Fibroblast of skin of back (primary cell): ENCODE results near the gene FGF2.
A peak's percentile ranks its signal among the peaks of the same experiment; 100 is the strongest.

Source experiments
- DNase-seq: peaks from one replicate; pipeline ENCODE4 v3.0.0-alpha.2; 2013

FGF2 gene

GRCh38 chr4:122895336-122895995, 68.8 kb downstream of the FGF2 start:
- DNase-seq = peak; percentile 44

GRCh38 chr4:122896270-122896669, 69.6 kb downstream of the FGF2 start:
- DNase-seq = no peak

- peak; percentile 98 for DNase-seq
Measured at GRCh38 chr4:122898370-122899150, 71.9 kb downstream of the FGF2 start.

GRCh38 chr4:122899682-122900081, 73.1 kb downstream of the FGF2 start:
- no peak for DNase-seq

GRCh38 chr4:122900314-122900713, 73.7 kb downstream of the FGF2 start:
- DNase-seq = peak; percentile 63

- no peak for DNase-seq
Measured at GRCh38 chr4:122901247-122902010, 74.8 kb downstream of the FGF2 start.

GRCh38 chr4:122903766-122904288, 77.2 kb downstream of the FGF2 start:
- no peak for DNase-seq

- DNase-seq = no peak
Measured at GRCh38 chr4:122906859-122907305, 80.3 kb downstream of the FGF2 start.

GRCh38 chr4:122908223-122908622, 81.6 kb downstream of the FGF2 start:
- no peak for DNase-seq

- DNase-seq = no peak
Measured at GRCh38 chr4:122909683-122910082, 83.1 kb downstream of the FGF2 start.

- no peak for DNase-seq
Measured at GRCh38 chr4:122911588-122911987, 85.0 kb downstream of the FGF2 start.

GRCh38 chr4:122912810-122913575, 86.4 kb downstream of the FGF2 start:
- DNase-seq = no peak

GRCh38 chr4:122914292-122914904, 87.8 kb downstream of the FGF2 start:
- peak; percentile 54 for DNase-seq

GRCh38 chr4:122914938-122915337, 88.3 kb downstream of the FGF2 start:
- peak; percentile 68 for DNase-seq

- no peak for DNase-seq
Measured at GRCh38 chr4:122917731-122918130, 91.1 kb downstream of the FGF2 start.

- no peak for DNase-seq
Measured at GRCh38 chr4:122920473-122920872, 93.8 kb downstream of the FGF2 start.

- DNase-seq = no peak
Measured at GRCh38 chr4:122921300-122921699, 94.7 kb downstream of the FGF2 start.

- peak; percentile 77 for DNase-seq
Measured at GRCh38 chr4:122921971-122922876, 95.6 kb downstream of the FGF2 start, which contains the start of gene NUDT6. NUDT6 (minus strand) TSS chr4:122922597; CDS start chr4:122922572, 25 bp downstream.

GRCh38 chr4:122922877-122923511, 96.4 kb downstream of the FGF2 start:
- DNase-seq = peak; percentile 89

GRCh38 chr4:122928930-122929329, 102.3 kb downstream of the FGF2 start:
- DNase-seq = no peak
